HG03066 (cell line): ENCODE results near the gene SHBG.
A peak's percentile ranks its signal among the peaks of the same experiment; 100 is the strongest.
"Not testable (repeated sequence)": the region's sequence is repeated elsewhere in the genome, so short reads cannot be mapped to it uniquely, and the experiment has no call there.

ENCODE experiments used
- ATAC-seq: cut with Tn5 transposase; IDR thresholded peaks from one replicate; pipeline ENCODE4 v1.9.1; 2021; ENCODE audit warnings: low read depth; ENCODE audit not compliant: unreplicated experiment

Gene SHBG

GRCh38 chr17:7610641-7611040 is 19.3 kb upstream of the SHBG start:
- no peak for ATAC-seq

GRCh38 chr17:7611635-7612293 is 18.2 kb upstream of the SHBG start:
- ATAC-seq: no peak

DNA sequence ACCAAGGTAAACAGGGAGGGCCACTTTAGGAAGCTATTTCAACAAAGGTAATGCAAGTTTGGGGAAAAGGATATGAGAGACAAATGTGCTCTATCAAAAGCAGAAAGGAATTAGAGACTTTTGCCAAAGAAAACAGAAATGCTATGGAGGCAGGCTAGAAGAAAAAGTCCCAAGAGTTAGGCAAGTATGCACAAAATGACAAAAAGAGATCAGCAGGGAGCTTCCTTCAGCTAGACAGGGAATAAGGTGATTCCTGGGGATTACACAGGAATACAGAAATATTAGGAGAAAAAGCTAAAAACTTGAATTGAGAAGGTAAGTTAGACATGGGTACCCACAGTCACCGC is 17.7 kb upstream of the SHBG start:
- ATAC-seq: no peak

GRCh38 chr17:7613769-7614424 is 16.0 kb upstream of the SHBG start:
- ATAC-seq: peak; percentile 2

GRCh38 chr17:7614425-7615264 is 15.3 kb upstream of the SHBG start, which contains the start of gene FXR2:
Gene FXR2, minus strand, starts transcription at chr17:7614897. Its CDS starts 365 bp downstream, at chr17:7614532.
- peak; percentile 82 for ATAC-seq

- ATAC-seq: no peak
Measured at GRCh38 chr17:7615265-7615747, 14.6 kb upstream of the SHBG start.

DNA sequence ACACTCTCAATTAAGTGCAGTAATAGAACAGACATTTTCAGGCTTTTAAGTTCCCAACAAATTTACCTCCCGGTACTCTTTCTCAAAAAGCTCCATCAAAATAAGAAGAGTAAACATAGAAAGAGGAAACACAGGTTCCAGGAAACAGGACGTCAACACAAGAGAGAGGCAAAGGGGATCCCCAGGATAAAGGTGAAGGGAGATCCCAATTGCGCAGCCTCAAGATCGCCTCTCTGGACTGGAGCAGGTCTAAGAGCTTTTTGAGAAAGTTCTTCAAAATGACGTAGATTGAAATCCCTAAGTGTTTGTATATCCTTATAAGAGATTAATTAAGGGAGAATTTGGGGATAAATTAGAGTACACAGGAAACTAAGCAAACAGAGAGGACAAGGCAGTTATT is 11.3 kb upstream of the SHBG start:
- no peak for ATAC-seq

DNA sequence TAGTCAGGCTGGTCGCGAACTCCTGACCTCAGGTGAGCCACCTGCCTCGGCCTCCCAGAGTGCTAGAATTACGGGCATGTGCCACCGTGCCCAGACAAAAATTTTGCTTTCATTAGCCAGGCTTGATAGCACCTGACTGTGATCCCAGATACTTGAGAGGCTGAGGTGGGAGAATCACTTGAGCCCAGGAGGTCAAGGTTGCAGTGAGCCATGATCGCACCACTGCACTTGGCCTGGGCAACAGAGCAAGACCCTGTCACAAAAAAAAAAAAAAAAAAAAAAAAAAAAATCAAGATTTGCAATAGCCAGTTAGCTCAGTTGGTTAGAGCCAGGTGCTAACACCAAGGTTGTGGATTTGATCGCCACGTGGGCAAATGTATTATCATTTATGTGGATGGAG is 9.1 kb upstream of the SHBG start:
- ATAC-seq: no peak

DNA sequence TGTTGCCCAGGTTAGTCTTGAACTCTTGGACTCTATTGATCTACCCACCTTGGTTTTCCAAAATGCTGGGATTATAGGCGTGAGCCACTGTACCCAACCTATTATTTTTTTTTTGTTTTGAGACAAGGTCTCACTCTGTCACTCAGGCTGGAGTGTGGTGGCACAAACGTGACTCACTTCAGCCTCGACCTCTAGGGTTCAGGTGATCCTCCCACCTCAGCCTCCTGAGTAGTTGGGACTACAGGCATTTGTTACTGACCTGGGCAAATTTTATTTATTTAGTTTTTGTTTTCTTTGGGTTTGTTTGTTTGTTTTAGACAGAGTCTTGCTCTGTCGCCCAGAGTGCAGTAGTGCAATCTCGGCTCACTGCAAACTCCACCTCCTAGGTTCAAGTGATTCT is 6.3 kb upstream of the SHBG start:
- ATAC-seq: no peak

DNA sequence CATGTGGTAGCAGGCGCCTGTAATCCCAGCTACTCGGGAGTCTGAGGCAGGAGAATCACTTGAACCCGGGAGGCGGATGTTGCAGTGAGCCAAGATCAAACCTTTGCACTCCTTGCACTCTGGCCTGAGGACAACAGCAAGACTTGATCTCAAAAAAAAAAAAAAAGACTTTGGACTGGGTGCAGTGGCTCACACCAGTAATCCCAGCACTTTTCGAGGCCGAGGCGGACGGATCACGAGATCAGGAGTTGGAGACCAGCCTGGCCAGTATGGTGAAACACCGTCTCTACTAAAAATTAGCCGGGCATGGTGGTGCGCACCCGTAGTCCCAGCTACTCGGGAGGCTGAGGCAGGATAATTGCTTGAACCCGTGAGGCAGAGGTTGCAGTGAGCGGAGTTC is 4.2 kb upstream of the SHBG start:
- ATAC-seq: not testable (repeated sequence)

DNA sequence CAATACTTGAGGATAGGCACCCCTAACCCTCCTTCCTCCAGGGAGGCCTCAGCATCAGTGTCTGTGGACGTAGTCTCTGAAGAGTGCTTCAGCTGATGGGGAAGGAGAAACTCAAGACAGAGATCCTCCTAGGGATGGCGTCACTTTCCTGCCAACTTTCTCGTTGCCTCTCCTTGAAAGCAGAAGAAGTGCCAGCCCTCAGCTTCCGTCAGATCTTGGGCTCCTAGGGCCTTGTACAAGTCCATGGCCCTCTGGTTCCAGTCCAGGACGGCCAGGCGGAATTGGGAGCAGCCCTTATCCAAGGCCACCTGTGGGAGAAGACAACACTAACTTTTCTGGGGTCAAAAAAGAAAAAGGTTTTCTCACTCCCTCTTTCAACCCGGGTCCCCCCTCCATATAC is 3.6 kb upstream of the SHBG start:
- ATAC-seq: no peak

GRCh38 chr17:7626956-7627249 is 3.0 kb upstream of the SHBG start:
- ATAC-seq: no peak

DNA sequence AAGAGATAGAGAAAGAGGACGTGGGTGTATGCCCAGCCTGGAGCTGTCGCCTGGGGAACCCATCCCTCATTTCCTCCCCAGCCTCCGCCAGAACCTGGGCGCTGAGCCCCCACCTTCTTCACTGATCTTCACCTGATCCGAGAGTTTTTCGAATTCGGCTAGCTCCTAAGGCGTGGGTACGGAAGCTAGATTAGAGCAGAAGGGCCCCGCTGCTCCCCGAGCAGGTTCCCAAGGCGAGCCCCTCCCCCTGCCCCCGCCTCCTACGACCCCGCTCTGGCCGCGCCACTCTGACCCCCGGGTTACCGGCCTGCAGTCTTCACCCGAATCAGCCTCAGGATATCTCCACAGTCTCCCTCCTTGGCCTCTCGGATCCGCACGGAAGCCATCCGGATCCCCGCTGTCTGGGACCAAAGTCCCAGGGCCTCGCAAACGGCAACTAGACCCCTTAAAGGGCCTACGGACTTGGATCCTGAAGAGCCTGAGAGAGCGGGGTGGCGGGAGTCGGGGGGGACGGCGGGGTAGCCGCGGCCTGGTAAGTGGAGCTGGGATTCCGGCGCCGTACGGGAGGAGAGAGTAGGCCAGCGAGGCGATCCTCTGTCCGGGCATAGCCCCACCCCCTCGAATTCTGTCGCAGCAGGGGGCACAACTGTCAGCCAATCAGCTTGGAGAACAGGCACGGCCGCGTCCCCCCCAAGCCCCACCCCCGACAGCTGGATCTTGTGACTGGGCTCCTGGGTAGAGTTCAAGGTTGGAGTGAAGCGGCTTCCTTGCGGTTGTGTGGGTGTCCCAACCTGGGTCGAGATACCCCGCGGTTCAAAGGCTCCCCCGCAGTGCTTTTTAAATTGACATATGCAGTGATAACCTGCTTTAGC is 2.4 kb upstream of the SHBG start, which contains the start of gene SAT2:
SAT2 (minus strand) TSS at position 572 of the 872 bp plus-strand sequence; CDS start at position 386, 186 bp downstream.
- ATAC-seq: peak; percentile 84

GRCh38 chr17:7631398-7632380 is 1.8 kb downstream of the SHBG start:
- no peak for ATAC-seq

GRCh38 chr17:7632492-7632894 is 2.6 kb downstream of the SHBG start:
- ATAC-seq: no peak

DNA sequence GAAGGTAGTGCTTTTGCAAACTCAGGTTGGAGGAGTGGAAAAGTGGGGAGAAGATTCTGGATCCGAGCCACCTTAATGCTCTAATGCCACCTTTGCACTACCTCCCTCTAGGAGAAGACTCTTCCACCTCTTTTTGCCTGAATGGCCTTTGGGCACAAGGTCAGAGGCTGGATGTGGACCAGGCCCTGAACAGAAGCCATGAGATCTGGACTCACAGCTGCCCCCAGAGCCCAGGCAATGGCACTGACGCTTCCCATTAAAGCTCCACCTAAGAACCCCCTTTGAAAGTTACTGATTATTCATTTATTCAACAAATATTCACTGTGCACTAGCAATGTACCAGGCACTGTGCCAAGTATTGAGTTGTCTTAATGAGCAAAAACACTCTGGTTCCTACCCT is 3.2 kb downstream of the SHBG start:
- no peak for ATAC-seq

DNA sequence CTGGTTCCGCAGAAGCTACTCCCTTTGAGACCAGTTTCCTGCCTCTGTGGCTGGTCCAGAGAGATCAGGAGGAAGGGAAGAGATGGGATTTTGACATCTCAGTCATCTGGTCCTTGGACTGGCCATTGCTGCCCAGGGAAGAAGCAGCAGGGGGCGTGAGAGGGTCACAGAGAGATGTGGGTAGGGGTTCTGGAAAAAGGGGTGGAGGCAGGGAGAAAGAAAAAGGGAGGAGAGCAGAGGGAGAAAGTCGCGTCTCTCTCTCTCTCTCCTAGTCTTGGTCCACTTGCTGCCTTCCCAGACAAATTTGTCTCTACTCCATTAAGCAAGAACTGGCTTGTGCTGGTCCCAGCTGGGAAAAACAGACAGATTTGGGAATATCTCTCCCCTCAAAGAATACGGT is 4.4 kb downstream of the SHBG start:
- no peak for ATAC-seq

DNA sequence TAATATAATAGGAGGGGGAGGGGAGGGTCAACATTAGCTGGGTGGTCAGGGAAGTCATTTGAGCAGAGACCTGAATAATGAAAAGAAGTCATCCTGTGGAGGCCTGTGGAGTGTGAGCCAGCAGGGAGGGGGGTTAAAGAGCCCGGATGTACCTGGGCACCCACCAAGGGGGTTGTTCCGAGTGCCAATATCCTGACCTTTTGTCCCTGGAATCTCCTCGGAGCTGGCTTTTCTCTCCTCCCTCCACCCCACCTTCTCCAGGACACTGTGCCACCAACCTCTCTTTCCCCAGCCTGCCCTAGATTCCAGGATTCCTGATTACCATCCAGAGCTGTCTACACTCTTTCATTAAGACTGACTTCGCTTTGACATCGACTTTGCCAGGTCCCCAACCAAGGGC is 6.2 kb downstream of the SHBG start:
- no peak for ATAC-seq

- no peak for ATAC-seq
Measured at GRCh38 chr17:7640783-7641182, 10.8 kb downstream of the SHBG start.
